ENCODE data around the gene TRIM72.
A peak's percentile ranks its signal among the peaks of the same experiment; 100 is the strongest.

The TRIM72 gene

GRCh38 chr16:31177136-31177535, 36.8 kb upstream of the TRIM72 start:
- no peak overlapping the region for H3K18ac ChIP-seq (ENCODE audit: low read depth in 1 of 2, low read length in 2 of 2)
- peak; percentile 43 for DNase-seq
- 84% methylated on average over 3 of the region's 3 CpGs for WGBS

DNA sequence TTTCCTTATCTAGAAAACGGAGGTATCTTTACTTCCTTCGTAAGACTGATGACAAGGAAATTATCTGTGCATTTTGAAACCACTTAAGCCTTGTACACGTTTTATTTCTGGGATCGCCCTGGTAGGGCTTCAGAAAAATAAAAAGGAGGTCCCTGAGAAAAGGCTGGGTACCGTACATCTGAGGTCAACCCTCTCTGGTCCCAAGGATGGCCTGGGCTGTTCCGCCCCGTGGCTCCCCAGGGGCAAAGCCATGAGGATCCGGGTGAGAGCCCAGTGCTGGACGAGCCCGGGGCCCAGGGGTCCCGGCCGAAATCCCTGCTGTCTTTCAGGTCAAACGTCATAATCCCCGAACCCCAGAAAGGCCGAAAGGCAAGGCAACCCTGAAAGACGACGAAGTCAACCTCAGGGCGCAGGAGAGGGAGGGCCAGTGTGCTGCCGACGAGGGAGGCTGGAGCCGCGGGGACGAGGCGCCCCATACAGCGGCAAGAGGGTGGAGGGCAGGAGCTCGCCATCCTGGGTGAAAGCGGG, 34.6 kb upstream of the TRIM72 start:
- Histone ChIP-seq H3K36me3 (ENCODE audit: control insufficient read depth in 1 of 2, insufficient read depth in 2 of 2, low read depth in 1 of 2, low read length in 2 of 2) (peaks cover 19% of the 10 kb centered on the region in 2 experiments), H3K23ac (ENCODE audit: low read length in 2 of 2) (peak overlapping the region in 1 of 2 experiments; percentile 95)

More at GRCh38 chr16:31177136-31177535, 36.8 kb upstream of the TRIM72 start:
- Histone ChIP-seq H3K23ac (ENCODE audit: low read length in 2 of 2) (no peak overlapping the region), H2AK5ac (ENCODE audit: low read length, severe bottlenecking) (peak overlapping the region; percentile 42), H2BK12ac (ENCODE audit: low read length in 2 of 2) (no peak overlapping the region), H2BK5ac (ENCODE audit: low read depth, low read length, poor library complexity, severe bottlenecking) (no peak overlapping the region), H3K27ac (ENCODE audit: low read length, poor library complexity, severe bottlenecking) (no peak overlapping the region), H3K4me2 (ENCODE audit: low read length, poor library complexity, severe bottlenecking) (no peak overlapping the region), H4K8ac (ENCODE audit: low read length) (no peak overlapping the region), H3K79me1 (replicated peaks; ENCODE audit: low read length, poor library complexity, severe bottlenecking) (peaks cover 9% of the 10 kb centered on the region), H3K9ac (ENCODE audit: low read length) (no peak overlapping the region), H3K36me3 (ENCODE audit: control insufficient read depth in 1 of 2, insufficient read depth in 2 of 2, low read depth in 1 of 2, low read length in 2 of 2) (no peaks in the 10 kb centered on the region), H2BK15ac (ENCODE audit: low read depth, poor library complexity, severe bottlenecking) (no peak overlapping the region), H3K27me3 (ENCODE audit: control insufficient read depth in 1 of 2, insufficient read depth in 1 of 2, low read length in 2 of 2) (no peaks in the 10 kb centered on the region), H3K14ac (ENCODE audit: low read length in 2 of 2) (no peak overlapping the region), H3K4ac (ENCODE audit: low read depth in 1 of 2, low read length in 2 of 2) (no peak overlapping the region), H2BK120ac (ENCODE audit: low read depth, low read length) (no peak overlapping the region), H3K4me3 (ENCODE audit: insufficient read depth in 1 of 2, low read depth in 1 of 2, low read length in 2 of 2) (no peak overlapping the region), H3K4me1 (ENCODE audit: control insufficient read depth, insufficient read depth, low read depth, low read length) (no peaks in the 10 kb centered on the region), H2AFZ (ENCODE audit: low read depth, low read length) (no peak overlapping the region), H4K91ac (ENCODE audit: low read length) (no peak overlapping the region), H3K9me3 (ENCODE audit: control insufficient read depth, low read length) (no peaks in the 10 kb centered on the region)

GRCh38 chr16:31179747-31180459, 34.0 kb upstream of the TRIM72 start, which contains the start of gene FUS:
Gene FUS (plus strand): TSS chr16:31180139. CDS start chr16:31180215, 76 bp downstream.
- Histone ChIP-seq H3K18ac (ENCODE audit: low read depth in 1 of 2, low read length in 2 of 2) (peak within 1 kb of the TSS; percentile 95 to 99), H2AFZ (ENCODE audit: low read depth, low read length) (peak within 1 kb of the TSS; percentile 76), H3K4me3 (ENCODE audit: insufficient read depth in 1 of 2, low read depth in 1 of 2, low read length in 2 of 2) (peak within 1 kb of the TSS; percentile 91 to 94), H3K9ac (ENCODE audit: low read length) (peak within 1 kb of the TSS; percentile 95), H3K79me1 (replicated peaks; ENCODE audit: low read length, poor library complexity, severe bottlenecking) (peaks cover 9% of the 10 kb centered on the region), H2BK12ac (ENCODE audit: low read length in 2 of 2) (peak within 1 kb of the TSS; percentile 75 to 95), H3K27me3 (ENCODE audit: control insufficient read depth in 1 of 2, insufficient read depth in 1 of 2, low read length in 2 of 2) (no peaks in the 10 kb centered on the region), H4K91ac (ENCODE audit: low read length) (peak within 1 kb of the TSS; percentile 96), H3K4ac (ENCODE audit: low read depth in 1 of 2, low read length in 2 of 2) (peak within 1 kb of the TSS; percentile 92 to 95), H3K27ac (ENCODE audit: low read length, poor library complexity, severe bottlenecking) (peak within 1 kb of the TSS; percentile 95), H3K9me3 (ENCODE audit: control insufficient read depth, low read length) (no peaks in the 10 kb centered on the region), H3K4me1 (ENCODE audit: control insufficient read depth, insufficient read depth, low read depth, low read length) (peaks cover 14% of the 10 kb centered on the region), H2BK120ac (ENCODE audit: low read depth, low read length) (peak within 1 kb of the TSS; percentile 91), H3K4me2 (ENCODE audit: low read length, poor library complexity, severe bottlenecking) (peak within 1 kb of the TSS; percentile 97), H2BK15ac (ENCODE audit: low read depth, poor library complexity, severe bottlenecking) (peak within 1 kb of the TSS; percentile 95), H4K8ac (ENCODE audit: low read length) (peak within 1 kb of the TSS; percentile 97), H2BK5ac (ENCODE audit: low read depth, low read length, poor library complexity, severe bottlenecking) (peak within 1 kb of the TSS; percentile 99), H3K36me3 (ENCODE audit: control insufficient read depth in 1 of 2, insufficient read depth in 2 of 2, low read depth in 1 of 2, low read length in 2 of 2) (peaks cover 24 to 25% of the 10 kb centered on the region in 2 experiments), H3K23ac (ENCODE audit: low read length in 2 of 2) (peak within 1 kb of the TSS in 1 of 2 experiments; percentile 95), H3K14ac (ENCODE audit: low read length in 2 of 2) (peak within 1 kb of the TSS; percentile 76 to 99), H2AK5ac (ENCODE audit: low read length, severe bottlenecking) (peak within 1 kb of the TSS; percentile 90)
- DNase-seq = peak; percentile 90
- WGBS = 0% methylated on average over 31 of the region's 69 CpGs

More for the DNA sequence above, 34.6 kb upstream of the TRIM72 start:
- H3K79me1 ChIP-seq (replicated peaks; ENCODE audit: low read length, poor library complexity, severe bottlenecking) = peaks cover 9% of the 10 kb centered on the region
- H3K9me3 ChIP-seq (ENCODE audit: control insufficient read depth, low read length) = no peaks in the 10 kb centered on the region
- H3K18ac ChIP-seq (ENCODE audit: low read depth in 1 of 2, low read length in 2 of 2) = peak overlapping the region; percentile 95 to 99
- peak overlapping the region; percentile 98 for H2BK5ac ChIP-seq (ENCODE audit: low read depth, low read length, poor library complexity, severe bottlenecking)
- H3K9ac ChIP-seq (ENCODE audit: low read length) = peak overlapping the region; percentile 95
- peak overlapping the region; percentile 95 for H3K27ac ChIP-seq (ENCODE audit: low read length, poor library complexity, severe bottlenecking)
- H4K91ac ChIP-seq (ENCODE audit: low read length) = peak overlapping the region; percentile 96
- H3K14ac ChIP-seq (ENCODE audit: low read length in 2 of 2) = peak overlapping the region; percentile 76 to 99
- H3K4me3 ChIP-seq (ENCODE audit: insufficient read depth in 1 of 2, low read depth in 1 of 2, low read length in 2 of 2) = peak overlapping the region; percentile 91 to 94
- no peaks in the 10 kb centered on the region for H3K27me3 ChIP-seq (ENCODE audit: control insufficient read depth in 1 of 2, insufficient read depth in 1 of 2, low read length in 2 of 2)
- H3K4me2 ChIP-seq (ENCODE audit: low read length, poor library complexity, severe bottlenecking) = peak overlapping the region; percentile 91
- peak overlapping the region; percentile 76 for H2AFZ ChIP-seq (ENCODE audit: low read depth, low read length)
- H2AK5ac ChIP-seq (ENCODE audit: low read length, severe bottlenecking) = peak overlapping the region; percentile 90
- WGBS = 8% methylated on average over 25 of the region's 27 CpGs
- peaks cover 13% of the 10 kb centered on the region for H3K4me1 ChIP-seq (ENCODE audit: control insufficient read depth, insufficient read depth, low read depth, low read length)
- peak overlapping the region; percentile 75 to 95 for H2BK12ac ChIP-seq (ENCODE audit: low read length in 2 of 2)
- H4K8ac ChIP-seq (ENCODE audit: low read length) = peak overlapping the region; percentile 97
- H2BK120ac ChIP-seq (ENCODE audit: low read depth, low read length) = peak overlapping the region; percentile 86
- H3K4ac ChIP-seq (ENCODE audit: low read depth in 1 of 2, low read length in 2 of 2) = peak overlapping the region; percentile 92 to 95
- peak overlapping the region; percentile 95 for H2BK15ac ChIP-seq (ENCODE audit: low read depth, poor library complexity, severe bottlenecking)
- DNase-seq = no peak

All from mesenchymal stem cell (in vitro differentiated cells and primary cell).